Mucosa of gallbladder (tissue), 1 donor: ENCODE data around the gene SACM1L. TPM values are rescaled to one million over a fixed set of nuclear protein-coding genes. Genes with fewer than 3 reads are reported as not detected.
"Not testable (repeated sequence)": the region's sequence is repeated elsewhere in the genome, so short reads cannot be mapped to it uniquely, and the experiment has no call there.

Source experiments
- DNase-seq: peaks from one replicate; pipeline ENCODE4 v3.0.0-alpha.2; 2020; ENCODE audit warnings: low spot score
- total RNA-seq: library from RNA; stranded (reverse); gene quantifications from one replicate; pipeline ENCODE4 v1.2.1, GENCODE V29; 2021
- donor health status: DM: no; HTN: no; CAD: no.

The SACM1L gene
- total RNA-seq, 1 donor from 2014 or later: 51.8 TPM

DNA sequence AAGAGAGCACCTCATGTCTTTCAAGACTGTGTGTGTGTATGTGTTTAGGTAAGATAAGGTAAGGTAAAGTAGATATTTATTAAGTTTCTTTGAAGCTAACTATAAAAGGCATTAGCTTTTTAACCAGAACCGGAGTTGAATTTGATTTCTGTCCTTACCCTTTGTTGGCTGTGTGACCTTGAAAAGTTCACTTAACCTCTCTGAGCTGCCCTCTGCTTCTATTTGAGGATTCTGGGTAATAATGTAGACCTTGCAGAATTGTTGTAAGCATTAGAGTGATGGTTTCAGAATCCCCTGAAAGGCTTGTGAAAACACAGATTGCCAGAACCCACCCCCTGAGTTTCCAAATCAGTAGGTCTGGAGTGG lies 21.6 kb upstream of the SACM1L start:
- no peak for DNase-seq

DNA sequence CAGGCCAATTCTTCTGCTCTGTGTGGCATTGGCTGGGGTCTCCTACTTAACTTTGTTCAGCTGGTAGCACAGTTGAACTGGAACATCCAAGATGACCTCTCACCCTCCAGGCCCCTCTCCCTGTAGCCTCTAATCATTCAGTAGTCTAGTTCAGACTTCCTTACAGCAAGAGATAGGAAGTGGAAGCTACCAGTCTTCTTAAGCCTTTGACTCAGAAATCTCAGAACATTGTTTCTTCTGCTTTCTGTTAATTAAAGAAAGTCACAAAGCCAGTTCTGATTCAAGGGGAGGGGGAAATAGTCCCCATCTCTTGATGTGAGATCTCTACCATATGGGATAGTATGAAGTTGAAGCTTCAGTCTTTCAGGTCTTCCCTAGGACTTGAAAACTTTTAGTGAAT lies 18.8 kb upstream of the SACM1L start:
- DNase-seq: no peak

DNA sequence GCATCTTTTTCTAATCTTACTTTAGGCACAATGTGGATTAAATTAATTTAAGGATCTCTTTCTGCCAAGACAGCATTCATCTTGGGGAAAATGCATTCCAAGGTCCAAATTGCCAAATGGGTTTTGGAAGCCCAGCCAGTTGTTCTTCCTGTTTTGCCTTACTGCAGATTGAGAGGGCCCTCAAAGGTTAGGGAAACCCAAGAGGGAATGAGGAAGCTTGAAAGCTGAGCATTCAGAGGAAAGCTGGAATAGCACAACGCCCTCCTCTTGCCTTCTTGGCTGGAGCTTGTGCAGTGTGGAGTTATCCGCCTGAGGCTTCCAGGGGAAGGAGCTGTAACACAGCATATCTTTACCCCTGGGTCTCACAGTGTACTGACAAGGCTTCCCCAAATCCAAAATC lies 18.2 kb upstream of the SACM1L start:
- no peak for DNase-seq

DNA sequence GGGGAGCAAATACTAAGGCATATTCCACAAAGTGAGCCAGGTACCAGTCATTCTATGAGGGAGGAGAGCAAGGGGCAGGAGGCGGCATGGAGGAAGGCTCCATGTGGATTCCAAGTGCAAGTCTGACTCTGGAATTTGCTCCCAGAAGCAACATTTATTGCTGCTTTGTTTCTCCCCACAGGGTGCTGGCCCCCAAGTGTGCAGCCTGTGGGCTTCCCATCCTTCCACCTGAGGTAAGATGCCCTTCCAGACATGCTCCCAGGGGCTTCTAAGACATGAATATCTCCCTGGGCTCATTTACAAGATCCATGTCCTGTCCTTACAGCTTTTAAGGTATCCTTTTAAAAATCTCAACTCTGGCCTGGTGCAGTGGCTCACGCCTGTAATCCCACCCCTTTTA lies 15.9 kb upstream of the SACM1L start:
- no peak for DNase-seq

DNA sequence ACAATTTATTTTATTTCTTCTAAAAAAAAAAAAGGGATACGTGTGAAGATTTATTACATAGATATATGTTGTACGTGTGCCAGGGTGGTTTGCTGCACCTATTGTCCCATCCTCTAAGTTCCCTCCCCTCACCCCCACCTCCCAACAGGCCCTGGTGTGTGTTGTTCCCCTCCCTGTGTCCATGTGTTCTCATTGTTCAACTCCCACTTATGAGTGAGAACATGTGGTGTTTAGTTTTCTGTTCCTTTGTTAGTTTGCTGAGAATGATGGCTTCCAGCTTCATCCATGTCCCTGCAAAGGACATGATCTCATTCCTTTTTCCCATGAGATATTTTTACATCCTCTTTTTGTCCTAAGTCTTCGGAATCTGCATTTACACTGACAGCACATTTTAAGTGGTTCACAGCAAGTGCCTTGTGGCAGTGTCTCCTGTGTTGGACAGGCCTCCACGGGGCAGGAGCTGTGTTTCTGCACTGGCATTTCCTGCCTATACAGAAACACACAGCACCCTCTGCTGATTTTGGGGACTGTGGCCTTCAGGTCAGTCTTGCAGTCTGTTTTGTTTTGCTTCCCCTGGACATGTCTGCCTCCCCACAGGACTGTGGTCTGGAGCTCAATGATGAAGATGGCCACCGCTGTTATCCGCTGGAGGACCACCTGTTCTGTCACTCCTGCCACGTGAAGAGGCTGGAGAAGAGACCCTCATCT lies 12.7 kb upstream of the SACM1L start:
- DNase-seq: no peak

DNA sequence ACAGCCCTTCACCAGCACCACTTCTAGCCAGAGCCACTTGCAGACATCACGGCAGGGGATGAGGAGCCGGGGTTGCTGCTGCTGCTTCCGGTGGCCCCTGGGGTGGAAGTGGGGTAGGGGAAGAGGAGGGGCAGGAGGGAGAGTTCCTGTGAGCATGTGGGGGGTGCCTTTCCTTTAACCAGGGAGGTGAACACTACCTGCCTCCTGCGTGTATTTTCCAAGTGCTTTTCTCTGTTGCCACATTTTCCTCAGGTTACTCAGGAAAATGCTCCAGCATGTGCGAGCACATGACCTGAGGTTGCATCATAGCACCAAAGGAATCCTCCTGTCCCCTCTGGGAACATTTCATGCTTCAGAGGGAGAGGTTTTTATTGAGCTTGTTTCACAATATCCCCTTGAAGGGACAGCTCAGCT lies 12.2 kb upstream of the SACM1L start:
- DNase-seq: no peak

DNA sequence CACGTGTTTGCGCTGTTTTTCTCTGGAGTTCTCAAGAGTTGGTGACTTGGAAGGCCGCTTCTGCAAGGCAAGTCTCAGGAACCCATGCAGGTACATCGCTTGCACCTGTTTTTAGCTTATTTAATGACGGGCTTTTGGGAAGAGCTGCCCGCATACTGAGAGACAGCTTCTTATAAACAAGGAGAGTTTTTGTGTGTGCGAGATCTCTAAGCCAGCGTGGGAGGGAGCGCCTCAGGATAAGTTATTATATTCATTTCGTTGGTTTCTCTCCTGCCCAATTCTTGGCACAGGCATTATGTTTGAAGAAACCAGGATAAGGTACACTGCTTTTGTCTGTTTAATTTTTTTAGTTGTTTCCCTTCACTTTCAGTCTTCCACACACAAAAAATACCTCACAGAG lies 11.4 kb upstream of the SACM1L start:
- no peak for DNase-seq

DNA sequence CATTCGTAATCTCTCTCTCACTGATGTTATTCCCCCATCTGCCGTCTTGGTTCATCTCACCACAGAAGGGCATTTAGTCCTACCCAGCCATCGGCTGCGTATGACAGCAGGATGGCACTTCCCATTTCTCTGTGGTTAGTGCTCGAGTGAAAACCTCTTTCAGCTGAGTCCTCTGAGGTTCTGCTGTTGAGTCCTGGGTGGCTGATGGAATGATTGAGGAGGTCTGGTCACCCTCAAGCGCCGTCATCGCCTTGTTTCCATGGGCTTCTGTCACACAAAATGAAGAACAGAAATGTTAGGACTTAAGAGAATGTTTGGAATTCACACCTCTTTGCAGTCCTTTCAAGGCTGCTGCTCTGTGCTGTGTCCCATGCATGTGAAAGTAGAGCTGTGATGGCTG lies 9.4 kb upstream of the SACM1L start:
- DNase-seq: no peak

DNA sequence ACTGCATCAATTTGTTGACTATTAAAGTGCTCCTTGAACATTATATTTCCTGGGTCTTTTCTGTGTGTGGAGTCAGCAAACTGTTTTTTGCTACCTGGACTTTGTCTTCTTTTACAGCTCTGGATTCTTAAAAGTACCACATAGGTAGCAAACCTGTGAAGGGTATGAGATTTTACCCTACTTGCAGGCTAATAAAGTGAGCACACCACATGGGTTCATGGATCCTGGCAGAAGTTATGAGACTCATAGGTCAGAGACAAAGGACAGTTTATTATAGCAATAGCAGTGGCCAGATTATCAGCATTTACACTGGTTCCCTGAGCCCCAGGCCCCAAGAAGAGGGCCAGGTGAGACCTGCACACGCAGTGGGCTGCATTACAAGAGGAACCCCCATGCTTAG lies 8.0 kb upstream of the SACM1L start:
- no peak for DNase-seq

DNA sequence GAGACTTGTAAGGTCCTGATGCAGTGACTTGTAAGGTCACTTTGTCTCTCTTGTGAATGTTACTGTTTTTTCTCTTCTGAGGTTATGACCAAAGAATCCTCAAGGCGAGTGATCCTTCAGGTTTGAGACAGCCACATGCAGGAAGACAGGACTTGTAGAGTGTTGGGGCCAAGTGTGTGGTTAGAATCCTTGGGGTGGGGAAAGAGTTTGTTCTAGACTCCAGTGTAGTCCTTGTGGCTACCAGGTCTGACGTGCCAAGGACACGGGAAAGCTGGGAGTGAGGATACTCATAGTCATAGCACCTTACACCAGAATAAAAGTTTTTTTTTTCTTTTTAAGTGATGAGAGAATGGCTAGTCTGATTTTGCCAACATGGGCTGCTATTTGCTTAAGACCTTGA lies 7.3 kb upstream of the SACM1L start:
- DNase-seq: no peak

DNA sequence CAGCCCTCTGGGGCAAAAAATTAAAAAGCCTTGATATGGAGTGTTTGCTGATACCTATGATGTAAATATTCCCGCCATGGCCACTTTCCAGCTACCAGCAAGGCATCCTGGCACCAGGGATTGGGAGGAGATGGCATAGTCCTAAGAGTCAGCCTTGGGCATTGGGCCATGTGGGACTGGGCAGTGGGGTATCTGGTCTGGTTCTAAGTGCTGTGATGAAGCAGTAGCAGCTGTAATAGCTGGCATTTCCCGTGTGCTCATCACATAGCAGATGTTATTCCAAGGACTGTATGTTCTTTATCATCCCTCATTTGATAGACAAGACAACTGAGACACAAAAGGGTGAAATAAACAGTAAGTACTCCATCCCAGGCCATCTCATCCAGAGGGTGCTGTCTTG lies 6.9 kb upstream of the SACM1L start:
- no peak for DNase-seq

DNA sequence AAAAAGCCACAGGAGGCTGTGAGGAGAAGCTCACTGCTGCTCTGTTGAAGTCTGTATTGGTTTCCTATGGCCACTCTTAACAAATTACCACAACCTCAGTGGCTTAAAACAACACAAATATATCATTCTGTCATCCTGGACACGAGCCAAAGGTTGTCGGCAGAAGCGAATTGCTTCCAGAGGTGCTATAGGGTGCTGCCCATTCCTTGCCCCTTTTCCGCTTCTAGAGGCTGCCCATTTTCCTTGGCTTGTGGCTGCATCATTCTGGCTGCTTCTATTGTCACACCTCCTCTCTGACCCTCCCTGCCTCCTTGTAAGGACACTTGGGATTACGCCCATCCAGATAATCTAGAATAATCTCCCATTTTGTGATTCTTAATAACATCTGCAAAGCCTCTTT lies 6.4 kb upstream of the SACM1L start:
- no peak for DNase-seq

DNA sequence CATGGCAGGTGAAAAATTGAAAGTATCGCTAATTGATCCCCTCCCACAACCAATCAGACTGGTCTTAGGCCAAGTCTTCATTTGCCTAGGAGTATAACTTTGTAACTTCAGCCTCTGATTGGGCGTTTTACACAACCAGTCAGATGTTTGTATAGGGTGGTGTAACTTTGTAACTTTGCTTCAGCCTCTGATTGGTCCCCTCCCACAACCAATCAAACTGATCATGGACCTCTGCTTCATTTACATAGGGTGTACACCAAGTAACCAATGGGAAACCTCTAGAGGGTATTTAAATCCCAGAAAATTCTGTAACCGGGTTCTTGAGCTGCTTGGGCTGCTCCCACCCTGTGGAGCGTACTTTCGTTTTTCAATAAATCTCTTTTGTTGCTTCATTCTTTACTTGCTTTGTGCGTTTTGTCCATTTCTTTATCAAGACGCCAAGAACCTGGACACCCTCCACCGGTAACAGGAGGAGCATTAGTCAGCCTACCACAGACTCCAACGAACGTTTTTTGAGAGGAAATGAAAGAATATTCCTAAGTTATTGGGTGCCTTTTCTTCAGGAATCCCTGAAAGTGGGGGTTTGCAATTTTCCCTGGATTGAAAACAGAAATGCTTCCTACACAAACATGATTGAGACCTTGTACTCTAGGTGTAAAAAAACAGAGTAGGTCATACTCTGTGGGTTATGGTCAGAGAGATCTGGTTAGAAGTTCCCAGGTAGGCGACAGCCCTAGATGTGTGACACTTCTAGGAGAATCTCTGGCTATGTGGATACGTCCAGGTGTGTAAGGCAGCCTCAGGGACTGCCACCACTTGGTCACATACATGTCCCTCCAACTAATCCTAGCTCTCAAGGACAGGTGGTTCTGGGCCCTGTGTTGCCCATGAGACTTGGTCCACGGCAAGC lies 5.5 kb upstream of the SACM1L start:
- DNase-seq: no peak

DNA sequence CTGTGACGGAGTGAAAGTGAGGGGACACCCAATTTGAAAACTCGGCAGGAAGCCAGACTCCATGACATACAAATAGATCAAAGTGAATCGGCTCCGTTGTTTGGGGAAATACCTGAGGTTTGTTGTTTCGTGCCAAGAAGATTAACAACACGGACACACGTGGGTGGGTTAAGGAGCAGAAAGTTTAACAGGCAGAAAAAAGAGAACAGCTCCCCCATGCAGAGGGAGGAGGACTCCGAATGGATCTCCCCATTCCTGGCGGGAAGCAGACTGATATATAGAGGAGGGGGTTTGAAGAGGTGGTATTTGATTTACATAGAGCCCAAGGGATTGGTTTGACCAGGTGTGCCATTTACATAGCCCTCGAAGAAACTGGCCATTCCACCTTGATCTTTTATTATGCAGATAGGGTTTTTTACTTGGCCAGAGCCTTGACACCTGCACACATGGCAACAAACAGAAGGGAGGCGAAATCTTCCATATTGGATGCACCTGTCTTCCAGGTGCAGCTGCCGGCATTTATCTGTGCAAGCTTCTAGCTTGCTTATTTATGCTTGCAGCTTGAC lies 4.8 kb upstream of the SACM1L start:
- DNase-seq: no peak

DNA sequence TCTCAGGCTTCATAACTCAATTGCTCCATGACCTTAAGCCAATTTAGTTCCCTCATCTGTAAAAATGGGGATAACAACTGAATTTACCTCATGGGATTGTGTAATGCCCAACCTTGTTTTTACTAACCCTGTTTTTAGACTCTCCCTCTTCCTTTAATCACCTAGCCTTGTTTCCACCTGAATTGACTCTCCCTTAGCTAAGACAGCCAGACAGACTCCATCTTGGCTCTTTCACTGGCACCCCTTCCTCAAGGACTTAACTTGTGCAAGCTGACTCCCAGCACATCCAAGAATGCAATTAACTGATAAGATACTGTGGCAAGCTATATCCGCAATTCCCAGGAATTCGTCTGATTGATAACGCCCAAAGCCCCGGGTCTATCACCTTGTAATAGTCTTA lies 3.5 kb upstream of the SACM1L start:
- DNase-seq: not testable (repeated sequence)

DNA sequence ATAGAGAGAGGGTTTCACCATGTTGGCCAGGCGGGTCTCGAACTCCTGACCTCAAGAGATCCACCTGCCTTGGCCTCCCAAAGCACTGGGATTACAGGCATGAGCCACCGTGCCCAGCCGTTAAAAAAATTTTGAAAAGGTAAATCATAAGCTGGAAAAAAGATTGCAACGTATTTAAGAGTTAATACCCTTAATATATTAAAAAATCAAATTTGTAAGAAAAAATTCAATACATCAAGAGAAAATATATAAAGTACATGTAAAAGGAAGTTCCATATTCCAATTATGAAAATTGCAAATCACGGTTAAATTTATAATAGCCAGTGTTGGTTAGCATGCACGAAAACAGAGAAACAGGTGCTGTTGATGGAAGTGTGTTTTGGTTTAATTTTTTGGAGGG lies 2.3 kb upstream of the SACM1L start:
- DNase-seq: no peak

DNA sequence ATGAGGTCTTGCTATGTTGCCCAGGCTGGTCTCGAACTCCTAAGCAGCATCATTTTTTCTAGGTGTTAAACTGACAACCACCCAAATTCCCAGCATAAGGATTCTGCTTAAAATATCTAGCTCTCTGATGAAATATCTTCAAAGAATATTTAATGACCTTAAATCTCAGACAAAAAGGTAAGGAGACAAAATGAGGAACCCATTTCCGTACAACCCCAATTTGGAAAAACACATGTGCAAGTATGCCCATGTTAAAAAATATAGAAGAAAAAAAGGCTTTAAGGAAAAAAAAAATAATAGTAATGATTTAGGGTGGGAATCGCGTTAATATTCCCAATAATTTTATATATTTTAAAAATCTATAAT lies 1.4 kb upstream of the SACM1L start:
- no peak for DNase-seq

DNA sequence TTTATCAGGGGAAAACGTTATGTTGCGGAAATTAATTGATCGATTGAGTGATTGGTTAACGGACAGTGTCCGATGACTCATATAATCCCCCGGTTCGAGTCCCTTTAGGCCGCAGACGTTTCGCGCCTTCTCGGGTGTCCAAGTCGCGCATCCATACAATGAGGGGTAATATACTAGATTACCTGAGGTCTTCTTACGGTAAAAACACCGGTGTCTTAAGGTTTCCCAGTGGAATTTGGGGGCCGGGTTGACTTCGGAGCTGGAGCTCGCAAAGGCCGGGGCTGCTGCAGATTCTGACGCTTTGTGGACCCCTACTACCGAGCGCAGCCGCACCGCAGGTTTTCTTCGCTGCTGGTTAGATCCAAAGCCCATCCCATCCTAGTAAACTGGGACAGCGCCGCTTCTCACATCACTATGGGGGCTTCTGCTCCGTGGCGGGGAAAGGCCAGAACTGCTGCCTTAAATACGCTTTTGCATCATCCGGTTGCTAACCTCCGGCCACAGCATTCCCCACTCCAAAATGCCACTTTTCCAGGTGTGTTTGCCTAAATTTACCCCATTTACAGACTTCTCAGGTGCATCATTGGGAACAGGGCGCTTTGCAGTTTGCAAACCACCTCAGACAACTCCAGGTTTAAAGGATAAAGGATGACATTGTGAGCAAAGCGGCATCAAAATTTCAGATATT lies 858 bp upstream of the SACM1L start:
- DNase-seq: no peak

DNA sequence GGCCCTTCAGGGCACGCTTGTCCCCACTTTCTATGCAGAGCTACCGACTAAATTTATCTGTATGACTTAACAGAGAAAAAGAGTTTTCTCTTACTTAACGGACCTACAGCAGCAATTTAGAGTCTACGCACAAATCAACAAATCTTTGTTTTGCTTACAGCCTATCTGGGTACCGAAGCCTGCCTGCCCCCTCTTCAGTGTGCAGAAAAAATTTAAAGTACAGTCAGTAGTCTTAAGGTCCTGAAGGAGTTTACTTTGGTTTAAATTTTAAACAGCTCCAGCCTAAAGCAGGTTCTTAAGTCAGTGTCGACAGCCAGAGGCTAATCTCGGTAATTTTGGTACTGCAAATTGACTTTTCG lies 570 bp downstream of the SACM1L start:
- no peak for DNase-seq

DNA sequence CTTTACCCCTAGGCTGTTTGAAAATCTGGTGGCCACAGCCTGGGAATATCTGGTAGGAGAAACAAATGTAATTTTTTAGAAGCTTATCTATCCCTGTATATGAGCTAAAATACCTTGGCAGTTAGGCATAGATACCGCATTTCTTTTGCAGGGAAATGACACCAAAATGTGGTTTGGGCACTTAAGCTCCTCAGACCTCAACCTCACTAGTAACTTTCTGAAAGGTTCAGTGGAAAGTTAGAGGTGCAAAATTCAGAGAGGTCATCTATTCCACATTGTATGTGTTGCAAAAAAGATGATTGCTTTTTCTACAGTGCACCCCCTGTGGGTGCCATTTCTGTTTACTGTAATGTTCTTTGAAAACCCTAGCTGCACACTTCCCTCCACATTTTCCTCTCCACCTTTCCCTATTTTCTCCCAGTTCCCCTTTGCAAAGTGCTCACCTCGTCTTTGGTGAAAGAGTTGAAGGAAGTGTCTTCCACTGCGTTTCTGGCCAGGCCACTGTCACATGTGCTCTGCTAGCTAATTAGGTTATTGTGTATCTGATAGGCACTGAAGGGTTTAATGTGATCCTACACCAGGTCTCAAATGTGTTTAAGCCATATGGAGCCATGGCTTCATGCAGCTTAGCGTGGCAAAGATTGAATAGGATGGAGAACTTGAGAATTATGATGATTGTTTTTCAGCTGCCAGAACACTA lies 1.3 kb downstream of the SACM1L start:
- DNase-seq: no peak

DNA sequence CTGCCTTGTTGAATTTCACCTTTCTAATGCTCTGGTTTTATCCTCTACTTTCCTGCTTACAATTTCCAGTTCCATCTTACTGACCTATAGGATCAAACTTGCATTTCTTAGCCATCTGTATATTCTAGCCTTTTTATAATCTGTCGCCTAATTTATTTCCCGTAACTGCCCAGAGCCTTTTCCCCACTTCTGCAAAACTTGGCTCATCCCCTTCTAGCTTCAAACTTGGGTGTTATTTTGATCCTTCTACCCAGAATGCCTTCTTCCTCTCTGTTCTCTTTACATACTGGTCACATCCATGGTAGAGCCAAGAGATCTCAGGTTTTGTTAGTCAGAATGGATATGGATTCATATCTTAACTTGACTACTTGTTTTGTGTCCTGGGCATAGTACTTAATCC lies 2.6 kb downstream of the SACM1L start:
- DNase-seq: no peak

DNA sequence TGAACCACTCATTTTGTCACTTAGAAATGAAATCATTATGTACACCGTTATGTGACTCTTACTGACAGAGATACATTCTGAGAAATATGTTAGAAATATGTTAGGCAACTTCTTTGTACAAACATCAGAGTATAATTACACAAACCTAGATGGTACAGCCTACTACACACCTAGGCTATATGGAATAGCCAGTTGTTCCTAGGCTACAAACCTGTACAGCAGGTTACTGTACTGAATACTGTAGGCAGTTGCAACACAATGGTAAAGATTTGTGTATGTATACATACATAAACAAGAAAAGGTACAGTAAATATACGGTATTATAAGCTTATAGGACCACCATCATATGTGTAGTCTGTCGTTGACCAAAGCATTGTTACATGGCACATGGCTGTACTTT lies 3.7 kb downstream of the SACM1L start:
- DNase-seq: no peak
